CD14-positive monocyte (primary cell): ENCODE results near the gene ARSB. TPM values are rescaled to one million over a fixed set of nuclear protein-coding genes. Genes with fewer than 3 reads are reported as not detected.
A peak's percentile ranks its signal among the peaks of the same experiment; 100 is the strongest.

Source experiments
- DNase-seq, 3 donors: peaks; one replicate each; pipeline ENCODE4 v3.0.0-alpha.2; 2011 to 2022
- H2AFZ ChIP-seq: 2 replicates; pipeline ENCODE4 v1.6.0; 2012; ENCODE audit warnings: mild to moderate bottlenecking, low read depth, low read length, inconsistent platforms; ENCODE audit not compliant: insufficient read depth, poor library complexity, severe bottlenecking
- H3K27ac ChIP-seq, 2 donors: 1 replicate in 1 of 2; 2 replicates in 1 of 2; pipeline ENCODE4 v1.5.1; 2012 to 2013; ENCODE audit warnings: low read length in 2 of 2, control low read depth in 1 of 2, inconsistent platforms in 1 of 2, low read depth in 1 of 2, mild to moderate bottlenecking in 1 of 2
- H3K27me3 ChIP-seq, 2 donors: one replicate each; pipeline versions ENCODE4 v1.6.0 to v1.6.1; 2011 to 2013; ENCODE audit warnings: low read length in 2 of 2; ENCODE audit not compliant: control insufficient read depth in 2 of 2, insufficient read depth in 2 of 2
- H3K36me3 ChIP-seq, 2 donors: replicated peaks in 1 of 2; 1 replicate in 1 of 2; 2 replicates in 1 of 2; pipeline versions ENCODE4 v1.5.1 to v1.6.1; 2012 to 2013; ENCODE audit warnings: low read length in 2 of 2, control low read depth in 1 of 2, inconsistent platforms in 1 of 2, mild to moderate bottlenecking in 1 of 2; ENCODE audit not compliant: insufficient read depth in 2 of 2, control insufficient read depth in 1 of 2
- H3K4me1 ChIP-seq, 2 donors: 1 replicate in 1 of 2; 2 replicates in 1 of 2; pipeline versions ENCODE4 v1.5.1 to v1.6.1; 2012 to 2013; ENCODE audit warnings: low read length in 2 of 2, control low read depth in 1 of 2, inconsistent platforms in 1 of 2, mild to moderate bottlenecking in 1 of 2, moderate library complexity in 1 of 2; ENCODE audit not compliant: insufficient read depth in 2 of 2, control insufficient read depth in 1 of 2
- H3K4me2 ChIP-seq: replicated peaks from 2 replicates; pipeline ENCODE3; 2012; ENCODE audit warnings: low read length, moderate library complexity, mild to moderate bottlenecking; ENCODE audit not compliant: poor library complexity, severe bottlenecking; ENCODE audit errors: extremely low read depth
- H3K4me3 ChIP-seq, 3 experiments: fragments of 200-600 bp in 1 of 3; sonication (generic) in 1 of 3; replicated peaks in 1 of 3; 1 replicate in 2 of 3; 2 replicates in 1 of 3; pipeline ENCODE4 v1.5.1; 2011 to 2013; ENCODE audit warnings: low read length in 3 of 3, mild to moderate bottlenecking in 3 of 3, control low read depth in 2 of 3, low read depth in 2 of 3, inconsistent platforms in 1 of 3, moderate library complexity in 1 of 3
- H3K79me2 ChIP-seq: 2 replicates; pipeline ENCODE4 v1.6.0; 2012; ENCODE audit warnings: mild to moderate bottlenecking, control low read depth, inconsistent platforms, low read length, moderate library complexity; ENCODE audit not compliant: insufficient read depth
- H3K9ac ChIP-seq: 2 replicates; pipeline ENCODE4 v1.6.0; 2017; ENCODE audit warnings: low read length, mild to moderate bottlenecking; ENCODE audit not compliant: insufficient read depth, poor library complexity, severe bottlenecking
- H3K9me3 ChIP-seq, 2 donors: replicated peaks in 1 of 2; 1 replicate in 1 of 2; 2 replicates in 1 of 2; pipeline versions ENCODE4 v1.5.1 to v1.6.1; 2012 to 2013; ENCODE audit warnings: low read length in 2 of 2, control low read depth in 1 of 2; ENCODE audit not compliant: control insufficient read depth in 1 of 2, insufficient read depth in 1 of 2
- H4K20me1 ChIP-seq: 2 replicates; pipeline ENCODE4 v1.6.0; 2012; ENCODE audit warnings: mild to moderate bottlenecking, low read length, control low read depth, moderate library complexity; ENCODE audit not compliant: insufficient read depth
- H3K27ac Mint-ChIP-seq, 7 donors: one replicate each; pipeline ENCODE4 v1.8.0; 2020; ENCODE audit warnings: mild to moderate bottlenecking in 7 of 7, mixed read lengths in 7 of 7, moderate library complexity in 6 of 7, inconsistent platforms in 2 of 7
- H3K27me3 Mint-ChIP-seq, 3 donors: one replicate each; pipeline ENCODE4 v1.8.0; 2021 to 2022; ENCODE audit warnings: low read depth in 3 of 3, mild to moderate bottlenecking in 3 of 3, mixed read lengths in 3 of 3, moderate library complexity in 3 of 3, inconsistent platforms in 1 of 3
- H3K36me3 Mint-ChIP-seq, 2 donors: one replicate each; pipeline ENCODE4 v1.8.0; 2020; ENCODE audit warnings: mixed read lengths in 2 of 2, inconsistent platforms in 1 of 2, mild to moderate bottlenecking in 1 of 2
- H3K4me1 Mint-ChIP-seq: one replicate; pipeline ENCODE4 v1.8.0; 2020; ENCODE audit warnings: mild to moderate bottlenecking, mixed read lengths
- H3K4me3 Mint-ChIP-seq, 2 donors: one replicate each; pipeline ENCODE4 v1.8.0; 2020; ENCODE audit warnings: mild to moderate bottlenecking in 2 of 2, mixed read lengths in 2 of 2, moderate library complexity in 1 of 2
- H3K9me3 Mint-ChIP-seq, 7 donors: one replicate each; pipeline ENCODE4 v1.8.0; 2020 to 2022; ENCODE audit warnings: mixed read lengths in 7 of 7, mild to moderate bottlenecking in 6 of 7, moderate library complexity in 6 of 7, inconsistent platforms in 2 of 7
- CTCF ChIP-seq: fragments of 200-600 bp; IDR thresholded peaks from one replicate; pipeline ENCODE4 v1.8.0; 2022; ENCODE audit warnings: antibody characterized with exemption, mild to moderate bottlenecking
- WGBS: methylation state at CpG from one replicate; pipeline ENCODE4 v1.1.5; 2013; ENCODE audit warnings: missing lambda C conversion rate; ENCODE audit not compliant: insufficient coverage; 5-methylcytosine and 5-hydroxymethylcytosine counted together
- intact Hi-C, 2 donors: fragments of 100-400 bp; cut with micrococcal nuclease; formaldehyde crosslinking; loops; one replicate each; pipeline versions ENCODE4 v1.15.0 to v1.15.1; 2023
- polyA plus RNA-seq, 3 donors: library from polyadenylated mRNA; depleted of rRNA in 1 of 3; unstranded in 2 of 3; stranded (reverse) in 1 of 3; fragments of 300-500 nt in 2 of 3; fragments of >200 nt in 1 of 3; fragmentation: Illumina TruSeq in 2 of 3; gene quantifications; 1 replicate in 2 of 3; 2 replicates in 1 of 3; pipeline ENCODE4 v1.2.3, GENCODE V29; 2012 to 2021

The ARSB gene
- polyA plus RNA-seq, 3 donors = 18.0 to 28.7 (median 18.1) TPM

- Histone ChIP-seq H4K20me1 (no peaks in the 10 kb centered on the region), H3K4me1 (peaks cover 63 to 68% of the 10 kb centered on the region in 2 donors), H3K27ac (peak overlapping the region in 1 of 2 donors; percentile 42), H3K27me3 (no peaks in the 10 kb centered on the region), H2AFZ (no peak overlapping the region), H3K9ac (no peak overlapping the region), H3K4me2 (no peak overlapping the region), H3K4me3 (no peak overlapping the region), H3K9me3 (no peaks in the 10 kb centered on the region), H3K79me2 (no peaks in the 10 kb centered on the region), H3K36me3 (no peaks in the 10 kb centered on the region)
- Mint-ChIP-seq H3K4me3 (no peak overlapping the region), H3K27ac (peak overlapping the region; percentile 59 to 92 (median 91)), H3K9me3 (peaks cover 0 to 8% (median 0%) of the 10 kb centered on the region in 7 donors), H3K36me3 (no peaks in the 10 kb centered on the region), H3K4me1 (peaks cover 76% of the 10 kb centered on the region), H3K27me3 (peaks cover 0 to 7% (median 1%) of the 10 kb centered on the region in 3 donors)
- no peak for TF ChIP-seq CTCF
- intact Hi-C loops = no loop called here
- DNase-seq = peak; percentile 70 to 87 (median 86)
- 8% methylated on average over 3 of the region's 3 CpGs for WGBS
These were observed 224.7 kb downstream of the ARSB start for GRCh38 chr5:78760366-78760765.

GRCh38 chr5:78758169-78758839, 226.8 kb downstream of the ARSB start:
- Histone ChIP-seq H3K4me2 (no peak overlapping the region), H3K9ac (no peak overlapping the region), H3K27me3 (no peaks in the 10 kb centered on the region), H3K27ac (peak overlapping the region in 1 of 2 donors; percentile 2), H3K4me1 (peaks cover 52% of the 10 kb centered on the region in 2 donors), H3K4me3 (no peak overlapping the region), H2AFZ (no peak overlapping the region), H3K79me2 (no peaks in the 10 kb centered on the region), H3K9me3 (no peaks in the 10 kb centered on the region), H3K36me3 (no peaks in the 10 kb centered on the region), H4K20me1 (no peaks in the 10 kb centered on the region)
- Mint-ChIP-seq H3K27ac (peak overlapping the region in 6 of 7 donors; percentile 62 to 88 (median 76)), H3K27me3 (peaks cover 0 to 7% (median 1%) of the 10 kb centered on the region in 3 donors), H3K4me1 (peaks cover 60% of the 10 kb centered on the region), H3K9me3 (peaks cover 0 to 8% (median 0%) of the 10 kb centered on the region in 7 donors), H3K4me3 (no peak overlapping the region), H3K36me3 (no peaks in the 10 kb centered on the region)
- TF ChIP-seq CTCF = no peak
- 43% methylated on average over 1 of the region's 2 CpGs for WGBS
- intact Hi-C loops = no loop called here
- DNase-seq = peak; percentile 33 to 75 (median 72)
